Peyer's patch (tissue), 4 donors: ENCODE data around the gene TRABD.

Source experiments
- CTCF ChIP-seq, 6 experiments: fragments of 450-650 bp in 4 of 6; fragments of 200-600 bp in 2 of 6; sonication (generic) in 1 of 6; IDR thresholded peaks; one replicate each; pipeline ENCODE4 v1.5.1; 2017 to 2019; ENCODE audit warnings: antibody characterized with exemption in 6 of 6, mild to moderate bottlenecking in 3 of 6, moderate library complexity in 1 of 6
- POLR2A ChIP-seq, 2 donors: fragments of 450-650 bp; IDR thresholded peaks; one replicate each; pipeline ENCODE4 v1.5.1; 2017; ENCODE audit warnings: antibody characterized with exemption in 2 of 2, mild to moderate bottlenecking in 2 of 2, moderate library complexity in 2 of 2

DNA sequence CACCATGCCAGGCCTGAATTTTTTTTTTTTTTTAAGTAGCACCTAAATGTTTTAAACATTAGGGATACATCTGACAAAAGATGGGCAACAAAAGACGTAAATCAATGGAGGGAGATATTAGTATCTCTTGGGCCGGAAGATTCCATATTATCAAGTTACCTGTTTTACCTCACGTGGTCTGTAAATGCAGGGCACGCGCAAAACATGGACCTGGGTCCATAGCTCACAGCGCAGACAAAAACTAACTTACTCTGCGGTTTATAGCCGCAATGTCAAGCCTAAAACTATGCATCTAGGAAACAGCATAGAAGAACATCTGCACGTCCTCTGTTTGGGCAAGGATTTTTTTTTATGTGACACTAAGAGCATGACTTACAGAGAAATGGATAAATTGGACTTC, 46.7 kb upstream of the TRABD start:
- no peak for TF ChIP-seq CTCF (IDR thresholded peaks at IDR 0.05)
- no peak for TF ChIP-seq POLR2A (IDR thresholded peaks at IDR 0.05)
